PFSK-1 (cell line): ENCODE data around the gene MAP2K1.

Experiments
- FOXP2 ChIP-seq: optimal IDR thresholded peaks from 2 replicates; pipeline ENCODE3; 2011; ENCODE audit warnings: borderline replicate concordance, control low read depth, inconsistent platforms; ENCODE audit not compliant: insufficient read depth; ENCODE audit errors: extremely low read length, extremely low read depth
- POLR2AphosphoS5 ChIP-seq: IDR thresholded peaks from 2 replicates; pipeline ENCODE4 v1.6.1; 2012; ENCODE audit warnings: low read depth, mild to moderate bottlenecking, control low read depth, low read length, moderate library complexity
- SIN3A ChIP-seq: IDR thresholded peaks from 2 replicates; pipeline ENCODE4 v1.6.1; 2012; ENCODE audit warnings: mild to moderate bottlenecking, low read length, moderate library complexity, borderline replicate concordance; ENCODE audit not compliant: insufficient read depth
- TAF1 ChIP-seq: IDR thresholded peaks from 2 replicates; pipeline ENCODE4 v1.6.1; 2012; ENCODE audit warnings: low read length, control low read depth, borderline replicate concordance; ENCODE audit not compliant: insufficient read depth
- TF ChIP-seq, protein P1 (sequence below), 2 experiments: IDR thresholded peaks; 2 replicates each; pipeline versions ENCODE4 v1.6.1 to v1.8.0; 2011 to 2012; ENCODE audit warnings: low read depth in 2 of 2, low read length in 2 of 2, control low read depth in 1 of 2, inconsistent platforms in 1 of 2, mild to moderate bottlenecking in 1 of 2, moderate library complexity in 1 of 2; ENCODE audit not compliant: insufficient read depth in 1 of 2

MAP2K1 gene

DNA sequence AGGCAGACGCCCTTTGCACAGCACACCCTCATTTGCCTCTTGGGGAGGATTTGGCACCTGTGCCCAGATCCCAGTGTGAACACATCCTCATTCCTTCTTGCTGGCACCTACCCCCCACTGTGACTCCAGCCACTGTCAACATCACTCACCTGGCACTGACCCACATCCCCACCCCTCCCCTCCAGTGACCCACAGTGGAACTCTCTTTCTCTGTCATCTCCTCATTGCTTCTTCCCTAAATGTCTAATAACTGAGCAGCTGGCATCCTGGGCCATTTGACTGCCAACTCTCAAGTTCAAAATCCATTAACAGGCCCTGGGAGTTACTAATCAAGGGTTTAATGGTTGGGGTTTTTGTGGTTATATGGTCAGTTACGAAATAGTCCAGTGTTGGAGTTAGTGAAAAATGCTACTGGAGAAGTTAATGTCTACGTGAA lies 96.4 kb downstream of the MAP2K1 start:
- no peak for TF ChIP-seq SIN3A
- TF ChIP-seq FOXP2, result no peak
- TF ChIP-seq TAF1, result no peak
- TF ChIP-seq, protein P1, sequence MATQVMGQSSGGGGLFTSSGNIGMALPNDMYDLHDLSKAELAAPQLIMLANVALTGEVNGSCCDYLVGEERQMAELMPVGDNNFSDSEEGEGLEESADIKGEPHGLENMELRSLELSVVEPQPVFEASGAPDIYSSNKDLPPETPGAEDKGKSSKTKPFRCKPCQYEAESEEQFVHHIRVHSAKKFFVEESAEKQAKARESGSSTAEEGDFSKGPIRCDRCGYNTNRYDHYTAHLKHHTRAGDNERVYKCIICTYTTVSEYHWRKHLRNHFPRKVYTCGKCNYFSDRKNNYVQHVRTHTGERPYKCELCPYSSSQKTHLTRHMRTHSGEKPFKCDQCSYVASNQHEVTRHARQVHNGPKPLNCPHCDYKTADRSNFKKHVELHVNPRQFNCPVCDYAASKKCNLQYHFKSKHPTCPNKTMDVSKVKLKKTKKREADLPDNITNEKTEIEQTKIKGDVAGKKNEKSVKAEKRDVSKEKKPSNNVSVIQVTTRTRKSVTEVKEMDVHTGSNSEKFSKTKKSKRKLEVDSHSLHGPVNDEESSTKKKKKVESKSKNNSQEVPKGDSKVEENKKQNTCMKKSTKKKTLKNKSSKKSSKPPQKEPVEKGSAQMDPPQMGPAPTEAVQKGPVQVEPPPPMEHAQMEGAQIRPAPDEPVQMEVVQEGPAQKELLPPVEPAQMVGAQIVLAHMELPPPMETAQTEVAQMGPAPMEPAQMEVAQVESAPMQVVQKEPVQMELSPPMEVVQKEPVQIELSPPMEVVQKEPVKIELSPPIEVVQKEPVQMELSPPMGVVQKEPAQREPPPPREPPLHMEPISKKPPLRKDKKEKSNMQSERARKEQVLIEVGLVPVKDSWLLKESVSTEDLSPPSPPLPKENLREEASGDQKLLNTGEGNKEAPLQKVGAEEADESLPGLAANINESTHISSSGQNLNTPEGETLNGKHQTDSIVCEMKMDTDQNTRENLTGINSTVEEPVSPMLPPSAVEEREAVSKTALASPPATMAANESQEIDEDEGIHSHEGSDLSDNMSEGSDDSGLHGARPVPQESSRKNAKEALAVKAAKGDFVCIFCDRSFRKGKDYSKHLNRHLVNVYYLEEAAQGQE (IDR thresholded peaks at IDR 0.05; ENCODE audit: insufficient read depth in 1 of 2, low read depth in 2 of 2, low read length in 2 of 2), result no peak
- no peak for TF ChIP-seq POLR2AphosphoS5

DNA sequence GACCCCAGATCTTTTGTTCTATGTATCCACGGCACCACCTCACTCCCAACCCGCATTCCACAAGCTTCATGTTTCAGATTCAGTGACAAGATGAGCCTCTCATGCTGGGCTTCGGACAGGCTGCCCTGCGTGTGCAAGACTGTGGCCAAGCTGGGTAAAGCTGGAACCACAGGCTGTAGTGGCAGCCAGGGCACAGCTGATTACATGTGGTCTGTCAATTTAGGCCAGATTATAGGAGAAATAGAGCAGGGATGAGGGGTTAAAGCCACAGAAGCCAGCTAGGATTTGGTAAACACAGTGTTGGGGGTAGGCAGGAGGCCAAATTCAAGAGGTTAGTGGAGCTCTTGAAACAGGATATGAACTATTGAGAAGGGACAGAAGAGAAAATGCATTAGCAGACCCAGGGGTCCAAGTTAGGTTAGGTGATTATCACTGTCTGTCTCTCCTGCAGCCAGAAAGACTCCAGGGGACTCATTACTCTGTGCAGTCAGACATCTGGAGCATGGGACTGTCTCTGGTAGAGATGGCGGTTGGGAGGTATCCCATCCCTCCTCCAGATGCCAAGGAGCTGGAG lies 97.9 kb downstream of the MAP2K1 start:
- TF ChIP-seq TAF1 (no peak), FOXP2 (no peak), SIN3A (no peak), POLR2AphosphoS5 (no peak)
- TF ChIP-seq, protein P1 (IDR thresholded peaks at IDR 0.05; ENCODE audit: insufficient read depth in 1 of 2, low read depth in 2 of 2, low read length in 2 of 2), result no peak

DNA sequence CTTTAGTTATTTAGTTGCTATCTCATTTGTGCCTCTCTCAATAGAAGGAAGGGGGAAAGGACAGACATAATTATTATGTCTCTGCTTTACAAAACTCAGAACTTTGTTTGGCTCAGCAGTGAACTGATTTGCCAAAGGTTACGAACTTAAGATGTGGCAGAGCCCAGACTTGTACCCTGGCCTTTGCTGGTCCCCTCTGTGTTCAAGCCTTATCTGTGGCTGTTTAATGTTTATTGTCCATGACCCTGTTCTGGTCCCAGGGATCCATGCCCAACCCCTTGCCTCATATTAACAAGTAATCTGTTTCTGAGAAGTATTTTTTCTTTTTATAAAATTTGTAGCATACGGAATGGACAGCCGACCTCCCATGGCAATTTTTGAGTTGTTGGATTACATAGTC lies 100.2 kb downstream of the MAP2K1 start:
- TF ChIP-seq SIN3A, result no peak
- no peak for TF ChIP-seq FOXP2
- TF ChIP-seq TAF1, result no peak
- no peak for TF ChIP-seq POLR2AphosphoS5
- TF ChIP-seq, protein P1 (IDR thresholded peaks at IDR 0.05; ENCODE audit: insufficient read depth in 1 of 2, low read depth in 2 of 2, low read length in 2 of 2), result no peak

DNA sequence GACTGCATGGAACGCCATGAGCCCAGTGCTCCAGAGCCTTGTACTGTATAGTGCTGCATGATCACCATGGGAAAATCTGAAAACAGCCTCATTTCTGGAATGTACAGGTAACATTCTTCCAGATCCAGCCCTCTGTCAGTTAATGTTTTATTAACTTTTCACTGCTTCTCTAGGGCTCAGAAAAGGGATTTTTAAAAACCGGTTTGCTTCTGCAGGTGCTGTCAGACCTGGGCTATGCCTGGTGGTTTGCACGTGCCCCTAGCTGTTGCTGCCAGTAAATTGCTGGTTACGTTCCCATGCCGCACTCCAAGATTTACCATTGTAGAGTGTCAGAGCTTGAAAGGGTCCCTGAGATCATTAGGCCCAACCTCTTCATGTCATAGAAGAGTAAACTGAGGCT lies 101.8 kb downstream of the MAP2K1 start:
- TF ChIP-seq FOXP2 (no peak), POLR2AphosphoS5 (no peak), TAF1 (no peak), SIN3A (no peak)
- TF ChIP-seq, protein P1 (IDR thresholded peaks at IDR 0.05; ENCODE audit: insufficient read depth in 1 of 2, low read depth in 2 of 2, low read length in 2 of 2), result no peak
